ENCODE results near the gene APOM.

- no peak for TF ChIP-seq MXI1 (IDR thresholded peaks at IDR 0.05; ENCODE audit: borderline replicate concordance, low read depth, low read length)
- TF ChIP-seq CEBPB (IDR thresholded peaks at IDR 0.05; ENCODE audit: low read depth, low read length): no peak
- TF ChIP-seq SMC3 (IDR thresholded peaks at IDR 0.05; ENCODE audit: low read depth, low read length): no peak
- no peak for TF ChIP-seq CTCF (conservative IDR thresholded peaks at IDR 0.05; ENCODE audit: low read depth, low read length)
Measured at GRCh38 chr6:31690231-31691077, 34.8 kb downstream of the APOM start.

All from IMR-90 (cell line).